Activated naive CD4-positive, alpha-beta T cell treated with anti-CD3 and anti-CD28 coated beads, Interleukin-2, amount 50 U/mL, for 16 hours (primary cell): Measurements from ENCODE around the gene SLC6A12.

Experiments used
- DNase-seq: peaks from one replicate; pipeline ENCODE4 v3.0.0-alpha.2; 2020

Gene SLC6A12

GRCh38 chr12:176321-177181 is 37.4 kb downstream of the SLC6A12 start:
- no peak for DNase-seq

DNA sequence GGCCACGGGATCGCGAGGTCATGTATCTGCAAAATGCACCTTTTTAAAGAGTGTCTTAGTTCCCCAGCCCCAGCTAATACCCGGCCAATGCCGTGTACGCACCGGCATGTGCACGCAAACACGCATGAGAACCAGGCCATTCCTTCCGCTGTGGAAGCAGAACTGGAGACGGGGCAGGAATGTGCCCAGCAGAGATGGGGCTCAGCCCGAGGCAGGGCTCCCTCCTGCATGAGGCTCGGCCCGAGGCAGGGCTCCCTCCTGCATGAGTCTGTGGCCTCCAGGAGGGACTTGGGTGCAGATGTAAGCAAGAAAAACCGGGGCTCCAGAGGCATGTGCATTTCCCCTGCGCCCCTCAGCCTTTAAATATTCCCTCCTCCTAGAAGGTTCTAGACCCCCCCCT is 38.2 kb downstream of the SLC6A12 start:
- DNase-seq = no peak

DNA sequence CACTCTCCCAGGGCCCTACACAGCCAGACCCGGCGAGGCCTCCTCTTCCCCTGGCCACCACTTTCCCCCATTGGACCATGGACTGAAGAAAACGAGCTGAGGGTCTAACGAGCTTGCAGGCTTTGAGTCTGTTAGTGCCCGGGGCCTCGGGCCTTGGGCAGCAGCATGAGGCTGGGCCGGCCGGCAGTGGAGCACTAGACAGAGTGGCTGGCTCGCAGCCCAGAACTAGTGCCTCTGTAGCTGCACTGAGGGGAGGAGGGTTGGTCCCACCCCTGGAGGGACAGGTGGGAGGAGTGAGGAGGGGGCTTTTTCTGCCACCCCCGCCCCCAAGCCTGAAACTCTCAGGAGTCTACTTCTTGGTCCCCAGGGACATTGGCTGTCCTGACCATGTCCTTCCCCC is 38.7 kb downstream of the SLC6A12 start:
- no peak for DNase-seq

GRCh38 chr12:174596-174995 is 39.4 kb downstream of the SLC6A12 start:
- DNase-seq = no peak

DNA sequence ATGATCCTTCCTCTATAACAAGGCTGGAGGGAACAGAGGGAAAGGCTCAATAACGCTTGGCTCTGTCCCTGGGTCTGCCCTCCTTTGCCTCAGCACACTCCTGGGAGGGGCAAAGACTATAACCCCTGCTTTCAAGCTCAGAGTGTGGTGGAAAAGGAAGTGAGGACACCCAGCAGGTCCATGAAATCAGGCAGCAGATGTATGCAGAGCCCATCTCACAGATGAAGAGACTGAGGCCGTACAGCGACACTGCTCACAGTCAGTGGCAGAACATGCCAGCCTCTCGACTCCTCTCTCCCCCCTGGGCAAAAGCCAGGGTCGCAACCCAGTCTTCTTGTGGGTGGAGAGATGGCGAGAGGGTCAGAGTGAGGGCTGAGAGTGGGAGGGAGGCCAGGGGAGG is 39.8 kb downstream of the SLC6A12 start:
- DNase-seq = no peak

GRCh38 chr12:172732-173161 is 41.2 kb downstream of the SLC6A12 start:
- no peak for DNase-seq

DNA sequence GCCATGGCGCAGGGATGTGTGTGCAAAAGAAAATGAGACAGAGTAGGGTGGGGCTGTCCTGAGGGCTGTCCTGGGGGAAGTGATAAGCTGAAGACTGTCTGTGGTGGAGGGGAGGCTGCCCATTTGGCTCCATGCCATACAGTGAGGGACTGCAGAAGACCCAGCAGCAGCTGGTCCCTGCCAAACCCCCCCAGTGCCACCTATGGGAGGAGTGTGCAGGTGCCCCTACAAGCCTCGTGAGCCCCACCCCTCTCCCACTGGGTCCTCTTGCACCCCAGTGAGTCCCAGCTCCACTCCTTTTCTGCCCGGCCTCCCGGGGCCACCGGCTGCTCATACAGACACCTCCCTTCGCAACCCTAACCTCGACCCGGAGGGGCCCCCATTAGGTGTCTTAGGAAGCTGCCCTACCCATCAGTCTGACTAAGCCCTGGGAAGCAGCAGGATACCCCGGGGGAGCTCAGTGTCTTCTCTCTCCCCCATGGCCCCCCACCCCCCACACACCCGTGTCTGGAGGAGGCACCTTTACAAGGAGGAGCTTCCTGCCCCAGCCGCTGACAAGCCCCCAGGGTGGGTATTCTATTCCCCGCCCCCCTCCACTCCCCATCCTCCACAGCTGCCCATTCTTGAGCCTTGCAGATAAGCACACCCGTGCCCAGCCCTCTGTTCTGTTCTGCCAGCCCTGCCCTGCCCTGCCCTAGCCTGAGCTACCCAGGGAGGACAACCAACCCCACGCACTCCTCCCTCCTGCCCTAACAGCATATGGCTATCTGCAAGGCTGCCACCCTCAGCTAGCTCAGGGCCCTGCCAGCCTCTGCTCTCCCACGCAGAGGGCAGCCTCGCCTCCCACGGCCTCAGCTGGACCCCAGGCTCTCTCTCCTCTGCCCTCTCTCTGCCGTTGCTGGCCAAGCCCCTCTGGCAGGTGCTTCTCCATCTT is 41.9 kb downstream of the SLC6A12 start:
- no peak for DNase-seq

- no peak for DNase-seq
Measured at GRCh38 chr12:171276-171675, 42.7 kb downstream of the SLC6A12 start.

GRCh38 chr12:170371-171225 is 43.4 kb downstream of the SLC6A12 start:
- no peak for DNase-seq

GRCh38 chr12:169528-170370 is 44.2 kb downstream of the SLC6A12 start:
- DNase-seq = no peak

DNA sequence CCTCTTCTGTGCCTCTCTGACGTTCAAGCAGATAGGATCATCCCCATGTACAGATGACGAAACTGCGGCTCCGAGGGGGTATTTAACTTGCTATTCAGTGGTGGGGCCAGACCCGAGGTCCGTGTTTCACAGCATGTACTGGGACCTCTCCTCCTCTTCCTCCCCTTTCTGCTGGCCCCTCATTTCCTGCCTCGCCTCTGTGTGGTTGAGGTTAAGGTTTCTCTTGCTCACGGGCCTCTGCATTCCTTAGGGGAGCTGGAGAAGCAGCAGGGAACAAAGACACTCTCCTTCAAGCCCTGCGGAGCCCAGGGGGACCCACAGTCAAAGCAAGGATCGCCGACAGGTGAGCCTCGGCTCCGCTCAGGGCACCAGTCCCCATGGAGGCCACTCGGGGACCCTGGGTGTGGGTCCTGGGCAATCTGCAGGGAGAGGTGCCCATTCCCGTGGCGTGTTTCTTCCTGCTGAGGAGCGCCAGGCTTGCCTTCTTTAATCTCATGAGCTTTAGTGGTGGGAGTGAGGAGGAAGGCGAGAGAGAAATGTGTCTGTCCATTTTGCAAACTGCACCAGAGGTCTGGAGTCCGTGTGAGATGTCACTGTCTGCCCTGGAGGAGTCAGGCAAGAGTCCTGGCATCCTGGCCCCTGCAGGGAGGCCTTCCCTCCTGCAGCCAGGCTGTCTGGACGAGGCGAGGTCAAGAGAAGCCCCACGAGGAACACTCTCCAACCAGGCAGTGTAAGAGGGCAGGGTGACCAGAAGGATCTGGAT is 45.0 kb downstream of the SLC6A12 start:
- DNase-seq = no peak

DNA sequence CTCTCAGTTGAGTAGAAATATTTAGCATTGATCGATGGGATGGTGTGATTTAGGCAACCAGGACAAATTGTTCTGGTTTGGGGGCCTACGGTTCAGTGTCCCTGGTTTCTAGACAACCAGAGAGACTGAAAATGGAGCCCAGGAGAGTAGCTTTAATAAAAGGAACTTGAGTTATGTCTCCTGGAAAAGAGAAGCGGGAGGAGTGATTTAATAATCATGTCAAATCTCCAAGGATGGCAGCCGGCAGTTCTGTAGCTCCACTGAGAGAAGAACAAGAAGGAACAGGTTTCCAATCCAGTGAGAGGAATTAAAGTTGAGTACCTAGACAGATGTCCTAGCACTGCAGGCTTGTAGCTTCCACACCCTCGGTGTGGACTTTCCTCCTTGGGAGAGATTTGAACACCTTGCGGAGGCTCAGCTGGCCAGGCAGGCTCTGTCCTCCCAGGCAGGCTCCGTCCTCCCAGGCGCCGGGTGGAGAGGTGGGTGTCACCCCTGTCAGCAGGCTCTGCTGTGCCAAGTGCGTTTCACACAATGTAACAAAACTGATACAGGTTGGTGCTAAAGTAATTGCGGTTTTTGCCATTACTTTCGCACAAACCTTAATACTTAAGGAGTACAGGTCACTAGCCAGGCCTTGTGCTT is 45.9 kb downstream of the SLC6A12 start:
- no peak for DNase-seq

GRCh38 chr12:166425-167075 is 47.4 kb downstream of the SLC6A12 start:
- no peak for DNase-seq

- no peak for DNase-seq
Measured at GRCh38 chr12:165862-166368, 48.0 kb downstream of the SLC6A12 start.

DNA sequence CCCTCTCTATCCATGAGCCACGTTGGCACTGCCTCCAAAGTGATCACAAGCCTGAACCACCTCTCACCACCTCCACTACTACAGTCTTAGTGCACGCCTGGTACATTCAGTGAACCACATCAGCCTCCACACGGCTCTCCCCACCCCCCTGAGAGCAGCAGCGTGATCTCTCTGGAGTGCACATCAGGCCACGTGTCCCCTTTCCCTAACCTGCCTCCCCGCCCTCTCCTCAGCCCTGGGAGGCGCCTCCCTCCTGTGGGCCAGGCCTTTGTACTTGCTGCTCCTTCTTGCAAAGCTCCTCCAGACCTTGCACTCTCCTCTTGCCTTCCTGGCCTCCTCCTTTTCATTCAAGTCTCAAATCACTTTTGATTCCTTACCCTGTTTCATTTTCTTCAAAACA is 49.8 kb downstream of the SLC6A12 start:
- no peak for DNase-seq

- no peak for DNase-seq
Measured at GRCh38 chr12:163406-163986, 50.5 kb downstream of the SLC6A12 start.

GRCh38 chr12:162467-163307 is 51.3 kb downstream of the SLC6A12 start:
- DNase-seq = no peak

DNA sequence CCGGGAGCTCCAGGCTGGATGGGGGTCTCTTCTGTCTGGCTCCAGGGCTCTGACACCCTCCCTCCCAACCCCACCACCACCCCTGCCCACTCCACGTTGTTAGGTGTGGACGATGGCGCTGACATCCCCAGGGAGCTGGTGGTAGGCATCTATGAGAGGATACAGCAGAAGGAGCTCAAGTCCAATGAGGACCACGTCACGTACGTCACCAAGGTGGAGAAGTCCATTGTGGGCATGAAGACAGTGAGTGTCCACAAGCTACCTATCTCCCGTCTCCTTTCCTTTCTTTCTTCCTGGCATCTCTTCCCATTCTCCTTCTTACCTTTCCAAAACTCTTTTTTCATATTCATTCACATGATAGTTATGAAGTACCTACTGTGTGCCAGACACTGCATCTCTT is 52.1 kb downstream of the SLC6A12 start:
- no peak for DNase-seq
